CD4-positive, alpha-beta T cell (primary cell): ENCODE measurements around the gene TRIM33. TPM values are rescaled to one million over a fixed set of nuclear protein-coding genes. Genes with fewer than 3 reads are reported as not detected.

Source experiments
- ATAC-seq: fragments of 200-7000 bp; cut with Tn5 transposase; one replicate; pipeline ENCODE4 v1.10.0; 2022; ENCODE audit warnings: mild to moderate bottlenecking; ENCODE audit not compliant: poor library complexity
- CTCF ChIA-PET: fragments of 350-600 bp; sonication (Branson Sonifier 250); formaldehyde crosslinking; loops from one replicate; lab custom pipeline; 2021; ENCODE audit warnings: antibody characterized with exemption, inconsistent platforms; lab: Charles Lee
- POLR2A ChIA-PET: fragments of 350-600 bp; sonication (Branson Sonifier 250); formaldehyde crosslinking; loops from one replicate; lab custom pipeline; 2021; ENCODE audit warnings: antibody characterized with exemption, inconsistent platforms; lab: Charles Lee
- DNase-seq, 14 experiments: peaks; one replicate each; pipeline ENCODE4 v3.0.0-alpha.2; 2013 to 2020; ENCODE audit warnings: mixed read lengths in 2 of 14
- H3K27ac ChIP-seq, 2 donors: one replicate each; pipeline versions ENCODE4 v1.5.1 to v1.7.0; 2013; ENCODE audit warnings: low read length in 2 of 2, low read depth in 1 of 2, mild to moderate bottlenecking in 1 of 2
- H3K27me3 ChIP-seq, 2 experiments: 1 replicate in 1 of 2; 2 replicates in 1 of 2; pipeline versions ENCODE4 v1.6.1 to v1.7.0; 2013; ENCODE audit warnings: low read length in 2 of 2, control low read depth in 1 of 2, mild to moderate bottlenecking in 1 of 2, moderate library complexity in 1 of 2; ENCODE audit not compliant: insufficient read depth in 2 of 2, control insufficient read depth in 1 of 2
- H3K36me3 ChIP-seq: one replicate; pipeline ENCODE4 v1.6.1; 2013; ENCODE audit warnings: low read length, control low read depth; ENCODE audit not compliant: insufficient read depth
- H3K4me1 ChIP-seq: one replicate; pipeline ENCODE4 v1.6.1; 2013; ENCODE audit warnings: low read length, control low read depth; ENCODE audit not compliant: insufficient read depth
- H3K4me3 ChIP-seq: one replicate; pipeline ENCODE4 v1.5.1; 2013; ENCODE audit warnings: mild to moderate bottlenecking, low read length, moderate library complexity
- H3K9me3 ChIP-seq, 2 experiments: 1 replicate in 1 of 2; 2 replicates in 1 of 2; pipeline versions ENCODE4 v1.6.1 to v1.7.0; 2013; ENCODE audit warnings: low read length in 2 of 2, mild to moderate bottlenecking in 2 of 2, control low read depth in 1 of 2, moderate library complexity in 1 of 2; ENCODE audit not compliant: control insufficient read depth in 1 of 2, insufficient read depth in 1 of 2
- H3K27ac Mint-ChIP-seq: one replicate; pipeline ENCODE4 v1.8.0; 2020; ENCODE audit warnings: mixed read lengths
- H3K27me3 Mint-ChIP-seq: one replicate; pipeline ENCODE4 v1.8.0; 2021; ENCODE audit warnings: mixed read lengths
- H3K36me3 Mint-ChIP-seq: one replicate; pipeline ENCODE4 v1.8.0; 2021; ENCODE audit warnings: low read depth, mixed read lengths
- H3K4me1 Mint-ChIP-seq: one replicate; pipeline ENCODE4 v1.8.0; 2021; ENCODE audit warnings: low read depth, mixed read lengths
- H3K4me3 Mint-ChIP-seq: one replicate; pipeline ENCODE4 v1.8.0; 2020; ENCODE audit warnings: mild to moderate bottlenecking, mixed read lengths
- H3K9me3 Mint-ChIP-seq: one replicate; pipeline ENCODE4 v1.8.0; 2020; ENCODE audit warnings: mixed read lengths
- CTCF ChIP-seq: fragments of 200-600 bp; IDR thresholded peaks from one replicate; pipeline ENCODE4 v1.8.0; 2022; ENCODE audit warnings: antibody characterized with exemption, mild to moderate bottlenecking
- intact Hi-C, 2 experiments: fragments of 100-400 bp; cut with DNase I in 1 of 2; cut with micrococcal nuclease in 1 of 2; formaldehyde crosslinking; loops; one replicate each; pipeline versions ENCODE4 v1.15.1 to v1.9.0; 2023 to 2025; cut with DNase I, micrococcal nuclease
- total RNA-seq, 174 experiments: library from RNA in 2 of 174; stranded (reverse) in 2 of 174; gene quantifications; one replicate each; pipeline ENCODE4 v1.2.3 and lab custom pipeline; 2021 to 2026

TRIM33 gene
- total RNA-seq, 2 experiments from 2014 or later = 42.6 to 45.0 TPM

- no peak overlapping the region for H3K4me3 Mint-ChIP-seq
- ChIA-PET CTCF (no interaction called here), POLR2A (no interaction called here)
- no peaks in the 10 kb centered on the region for H3K4me1 ChIP-seq
- no peak overlapping the region for H3K4me3 ChIP-seq
- no peaks in the 10 kb centered on the region for H3K27me3 Mint-ChIP-seq
- TF ChIP-seq CTCF = no peak
- no peak overlapping the region for H3K27ac ChIP-seq
- no peak for DNase-seq
- no peaks in the 10 kb centered on the region for H3K9me3 ChIP-seq
- ATAC-seq = no peak
- H3K4me1 Mint-ChIP-seq = no peaks in the 10 kb centered on the region
- no peaks in the 10 kb centered on the region for H3K9me3 Mint-ChIP-seq
- H3K27me3 ChIP-seq = no peaks in the 10 kb centered on the region
- no peaks in the 10 kb centered on the region for H3K36me3 ChIP-seq
- no peak overlapping the region for H3K27ac Mint-ChIP-seq
- H3K36me3 Mint-ChIP-seq = no peaks in the 10 kb centered on the region
- intact Hi-C loops = no loop called here
Measured at GRCh38 chr1:114540272-114540671, 29.3 kb upstream of the TRIM33 start.

GRCh38 chr1:114536043-114536442, 25.0 kb upstream of the TRIM33 start:
- CTCF ChIA-PET = no interaction called here
- POLR2A ChIA-PET = no interaction called here
- H3K36me3 ChIP-seq = no peaks in the 10 kb centered on the region

DNA sequence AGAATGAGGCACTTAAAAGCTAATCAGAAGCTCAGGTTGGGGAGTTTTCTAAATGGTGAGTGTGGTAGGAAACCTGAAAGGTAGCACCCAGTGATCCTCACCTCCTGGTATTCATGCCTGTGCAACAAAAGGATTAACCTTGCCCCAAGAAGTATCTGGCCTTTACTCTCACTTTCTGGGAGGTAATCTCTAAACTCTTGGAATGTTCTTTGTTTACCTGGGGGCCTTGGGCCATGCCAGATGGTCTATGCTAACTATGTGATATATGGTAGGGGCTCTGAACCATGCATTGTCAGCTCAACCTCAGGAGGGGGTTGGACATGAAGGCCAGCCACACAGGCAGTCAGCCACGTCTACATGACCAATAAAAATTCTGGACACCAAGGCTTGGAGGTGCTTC, 24.4 kb upstream of the TRIM33 start:
- Histone ChIP-seq H3K27me3 (no peaks in the 10 kb centered on the region), H3K4me1 (no peaks in the 10 kb centered on the region), H3K9me3 (no peaks in the 10 kb centered on the region), H3K4me3 (no peak overlapping the region), H3K36me3 (no peaks in the 10 kb centered on the region), H3K27ac (no peak overlapping the region)
- Mint-ChIP-seq H3K27me3 (no peaks in the 10 kb centered on the region), H3K4me1 (no peaks in the 10 kb centered on the region), H3K27ac (no peak overlapping the region), H3K9me3 (no peaks in the 10 kb centered on the region), H3K36me3 (no peaks in the 10 kb centered on the region), H3K4me3 (no peak overlapping the region)
- intact Hi-C loops = no loop called here
- DNase-seq (no peak), ATAC-seq (no peak)
- no peak for TF ChIP-seq CTCF
- CTCF ChIA-PET = interaction anchor here (1.0 kb wide), 1 partner anchor 189 kb away, joined by 3 read pairs; no protein-coding TSS in a partner anchor
- POLR2A ChIA-PET = no interaction called here

More at GRCh38 chr1:114536043-114536442, 25.0 kb upstream of the TRIM33 start:
- TF ChIP-seq CTCF = no peak
- no peaks in the 10 kb centered on the region for H3K9me3 Mint-ChIP-seq
- Histone ChIP-seq H3K4me1 (no peaks in the 10 kb centered on the region), H3K4me3 (no peak overlapping the region), H3K27ac (no peak overlapping the region), H3K9me3 (no peaks in the 10 kb centered on the region), H3K27me3 (no peaks in the 10 kb centered on the region)
- ATAC-seq = no peak
- intact Hi-C loops = no loop called here
- H3K4me1 Mint-ChIP-seq = no peaks in the 10 kb centered on the region
- no peak overlapping the region for H3K27ac Mint-ChIP-seq
- no peak overlapping the region for H3K4me3 Mint-ChIP-seq
- DNase-seq = no peak
- no peaks in the 10 kb centered on the region for H3K36me3 Mint-ChIP-seq
- no peaks in the 10 kb centered on the region for H3K27me3 Mint-ChIP-seq
